Metanephros (tissue), 1 donor: ENCODE data around the gene DIPK2A. TPM values are rescaled to one million over a fixed set of nuclear protein-coding genes. Genes with fewer than 3 reads are reported as not detected.

Experiments used
- total RNA-seq: library from RNA; depleted of rRNA; stranded (reverse); fragments of >200 nt; gene quantifications from one replicate; pipeline ENCODE4 v1.2.3, GENCODE V29; 2014

DIPK2A gene
- total RNA-seq, result 139 TPM

GRCh38 chr3:143971359-143972154 lies at the start of gene DIPK2A:
Gene DIPK2A, plus strand, starts transcription at chr3:143971823. Its CDS starts 510 bp downstream, at chr3:143972333.

Other genes starting within 250 kb of the DIPK2A start
- 31.1 TPM for gene SLC9A9, start 123.4 kb upstream of the DIPK2A start, total RNA-seq